Dendritic cell treated with granulocyte-macrophage colony-stimulating factor and Interleukin-4, amounts not matched to agents 40 ng/mL and 50 ng/mL, for 4 days (primary cell): Measurements from ENCODE around the gene ZBTB4.
A peak's percentile ranks its signal among the peaks of the same experiment; 100 is the strongest.
"Not testable (repeated sequence)": the region's sequence is repeated elsewhere in the genome, so short reads cannot be mapped to it uniquely, and the experiment has no call there.

ENCODE experiments used
- H3K27ac Mint-ChIP-seq: one replicate; pipeline ENCODE4 v1.8.0; 2022; ENCODE audit warnings: mild to moderate bottlenecking, mixed read lengths
- H3K27me3 Mint-ChIP-seq: one replicate; pipeline ENCODE4 v1.8.0; 2022; ENCODE audit warnings: mild to moderate bottlenecking, mixed read lengths
- H3K36me3 Mint-ChIP-seq: one replicate; pipeline ENCODE4 v1.8.0; 2022; ENCODE audit warnings: low read depth, mixed read lengths
- H3K4me1 Mint-ChIP-seq: one replicate; pipeline ENCODE4 v1.8.0; 2022; ENCODE audit warnings: low read depth, mixed read lengths
- H3K4me3 Mint-ChIP-seq: one replicate; pipeline ENCODE4 v1.8.0; 2022; ENCODE audit warnings: mild to moderate bottlenecking, moderate library complexity, mixed read lengths
- H3K9me3 Mint-ChIP-seq: one replicate; pipeline ENCODE4 v1.8.0; 2022; ENCODE audit warnings: mixed read lengths
- intact Hi-C: fragments of 100-400 bp; cut with micrococcal nuclease; formaldehyde crosslinking; loops from one replicate; pipeline ENCODE4 v1.15.0; 2022

ZBTB4 gene

GRCh38 chr17:7484067-7484918 lies 4.9 kb upstream of the ZBTB4 start, which contains the start of gene POLR2A:
Gene POLR2A (plus strand): TSS chr17:7484366.
- H3K4me1 Mint-ChIP-seq: peaks cover 76% of the 10 kb centered on the region
- no peaks in the 10 kb centered on the region for H3K27me3 Mint-ChIP-seq
- peaks cover 55% of the 10 kb centered on the region for H3K36me3 Mint-ChIP-seq
- H3K27ac Mint-ChIP-seq: peak within 1 kb of the TSS; percentile 100
- H3K9me3 Mint-ChIP-seq: no peaks in the 10 kb centered on the region
- intact Hi-C loops: loop anchor here (1.0 to 10.0 kb wide), 2 partner anchors 49 to 129 kb away; partner anchors contain the start of genes KCTD11, TMEM102 and TMEM95
- peak within 1 kb of the TSS; percentile 97 for H3K4me3 Mint-ChIP-seq

DNA sequence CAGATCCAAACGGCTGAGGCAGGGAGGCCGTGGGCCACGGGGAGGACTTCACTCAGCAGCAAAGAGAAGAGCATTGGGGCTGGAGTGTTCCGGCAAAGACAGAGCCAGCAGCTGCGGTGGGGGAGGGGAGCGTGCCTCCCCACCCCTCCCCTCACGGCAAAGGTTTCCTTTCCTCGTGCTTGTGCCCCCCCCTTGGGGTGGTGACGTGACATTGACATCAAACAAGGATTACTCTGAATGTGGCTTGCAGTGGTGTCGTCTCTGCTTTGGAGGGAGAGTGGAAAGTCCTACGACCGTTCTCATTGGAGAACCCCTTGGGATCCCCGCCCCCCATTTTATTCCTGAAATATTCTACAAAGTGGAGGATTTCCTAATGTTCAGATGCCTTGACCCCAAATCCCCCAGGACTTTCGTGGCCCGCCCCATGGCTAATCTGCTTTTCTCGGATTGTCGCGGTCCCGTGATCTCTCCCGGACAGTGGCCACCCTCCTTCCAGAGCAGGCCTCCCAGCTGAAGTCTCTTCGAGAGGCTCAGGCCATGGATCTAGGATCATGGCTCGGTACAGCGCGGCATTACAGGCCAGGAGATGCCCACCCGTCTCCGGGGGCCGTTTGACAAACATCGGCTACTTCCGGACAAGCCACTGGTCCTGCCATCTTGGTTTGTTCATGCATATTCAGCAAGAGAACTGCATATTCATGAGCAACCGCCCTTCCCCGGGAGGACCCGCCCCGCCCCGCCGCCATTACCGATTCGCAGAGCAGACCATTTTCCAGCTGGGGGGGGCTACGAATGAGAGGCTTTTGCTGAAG lies 4.0 kb upstream of the ZBTB4 start:
- Mint-ChIP-seq H3K36me3 (peaks cover 48% of the 10 kb centered on the region), H3K27ac (peak overlapping the region; percentile 100), H3K9me3 (no peaks in the 10 kb centered on the region), H3K27me3 (no peaks in the 10 kb centered on the region), H3K4me1 (peaks cover 72% of the 10 kb centered on the region), H3K4me3 (peak overlapping the region; percentile 97)
- intact Hi-C loops: loop anchor here (1.0 to 10.0 kb wide), 2 partner anchors 48 to 129 kb away; partner anchors contain the start of genes KCTD11, TMEM102 and TMEM95

DNA sequence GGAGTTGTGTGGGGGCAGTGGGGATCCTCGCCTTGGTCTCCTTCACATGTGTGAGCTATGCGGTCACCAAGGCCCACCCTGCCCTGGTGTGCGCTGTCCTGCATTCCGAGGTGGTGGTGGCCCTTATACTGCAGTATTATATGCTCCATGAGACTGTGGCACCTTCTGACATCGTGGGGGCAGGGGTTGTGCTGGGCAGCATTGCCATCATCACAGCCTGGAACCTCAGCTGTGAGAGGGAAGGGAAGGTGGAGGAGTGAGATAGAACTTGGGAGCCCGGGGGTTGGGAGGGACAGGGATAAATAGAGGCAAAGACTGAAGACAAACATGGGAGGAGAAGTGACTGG lies 3.3 kb upstream of the ZBTB4 start:
- peak overlapping the region; percentile 97 for H3K4me3 Mint-ChIP-seq
- H3K36me3 Mint-ChIP-seq: peaks cover 42% of the 10 kb centered on the region
- not testable (repeated sequence) for H3K9me3 Mint-ChIP-seq, H3K27me3 Mint-ChIP-seq
- peaks cover 75% of the 10 kb centered on the region for H3K4me1 Mint-ChIP-seq
- intact Hi-C loops: loop anchor here (10.0 kb wide), 1 partner anchor 128 kb away; the partner anchor contains the start of genes KCTD11 and TMEM95
- peak overlapping the region; percentile 100 for H3K27ac Mint-ChIP-seq

DNA sequence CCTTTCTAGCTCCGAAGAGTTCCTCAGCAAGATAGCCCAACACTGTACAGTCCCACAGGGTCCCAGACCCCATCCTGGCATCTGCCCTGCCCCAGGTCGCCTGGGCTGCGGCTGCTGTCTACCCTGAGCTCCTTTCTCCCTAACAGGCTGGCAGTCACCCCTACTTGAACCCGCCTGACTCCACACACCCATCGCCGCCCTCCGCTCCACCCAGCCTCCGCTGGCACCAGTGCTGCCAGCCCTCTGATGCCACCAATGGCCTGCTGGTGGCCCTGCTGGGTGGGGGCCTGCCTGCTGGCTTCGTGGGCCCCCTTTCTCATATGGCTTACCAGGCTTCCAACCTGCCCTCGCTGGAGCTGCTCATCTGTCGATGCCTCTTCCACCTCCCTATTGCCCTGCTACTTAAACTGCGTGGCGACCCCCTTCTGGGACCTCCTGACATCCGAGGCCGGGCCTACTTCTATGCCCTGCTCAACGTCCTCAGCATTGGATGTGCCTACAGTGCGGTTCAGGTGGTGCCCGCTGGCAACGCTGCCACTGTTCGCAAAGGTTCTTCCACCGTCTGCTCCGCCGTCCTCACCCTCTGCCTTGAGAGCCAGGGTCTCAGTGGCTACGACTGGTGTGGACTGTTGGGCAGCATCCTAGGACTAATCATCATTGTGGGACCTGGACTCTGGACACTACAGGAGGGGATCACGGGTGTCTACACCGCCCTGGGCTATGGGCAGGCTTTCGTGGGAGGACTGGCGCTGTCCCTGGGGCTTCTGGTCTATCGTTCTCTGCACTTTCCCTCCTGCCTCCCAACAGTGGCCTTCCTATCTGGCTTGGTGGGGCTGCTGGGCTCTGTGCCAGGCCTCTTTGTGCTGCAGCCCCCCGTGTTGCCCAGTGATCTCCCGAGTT lies 2.7 kb upstream of the ZBTB4 start:
- not testable (repeated sequence) for H3K4me3 Mint-ChIP-seq, H3K27me3 Mint-ChIP-seq, H3K9me3 Mint-ChIP-seq
- H3K4me1 Mint-ChIP-seq: peaks cover 75% of the 10 kb centered on the region
- H3K27ac Mint-ChIP-seq: peak overlapping the region; percentile 100
- intact Hi-C loops: loop anchor here (10.0 kb wide), 1 partner anchor 127 kb away; the partner anchor contains the start of genes KCTD11 and TMEM95
- H3K36me3 Mint-ChIP-seq: peaks cover 36% of the 10 kb centered on the region

- not testable (repeated sequence) for H3K27me3 Mint-ChIP-seq, H3K9me3 Mint-ChIP-seq
- peaks cover 75% of the 10 kb centered on the region for H3K4me1 Mint-ChIP-seq
- intact Hi-C loops: loop anchor here (10.0 kb wide), 1 partner anchor 126 kb away; the partner anchor contains the start of genes KCTD11 and TMEM95
- peaks cover 28% of the 10 kb centered on the region for H3K36me3 Mint-ChIP-seq
- H3K4me3 Mint-ChIP-seq: peak within 1 kb of the TSS; percentile 81
- peak within 1 kb of the TSS; percentile 81 for H3K27ac Mint-ChIP-seq
Observed at GRCh38 chr17:7481275-7481674, 1.8 kb upstream of the ZBTB4 start, which contains the start of gene SLC35G6. Gene SLC35G6 (plus strand): TSS chr17:7481446. CDS start chr17:7481517, 71 bp downstream.

DNA sequence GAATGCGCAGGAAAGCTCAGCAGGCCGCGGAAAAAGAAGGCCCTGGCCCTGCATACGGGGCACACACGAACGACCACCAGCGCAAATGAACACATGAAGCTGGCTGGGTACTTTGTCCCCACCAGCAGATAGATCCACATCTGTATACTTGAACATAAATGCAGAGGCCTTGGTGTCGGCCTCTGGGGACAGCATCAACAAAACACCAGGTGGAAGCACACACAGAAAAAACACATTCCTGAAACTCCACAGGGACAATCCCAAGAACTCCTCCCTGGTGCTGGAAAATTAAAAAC lies 606 bp upstream of the ZBTB4 start:
- Mint-ChIP-seq H3K27ac (peak overlapping the region; percentile 81), H3K9me3 (no peaks in the 10 kb centered on the region), H3K27me3 (no peaks in the 10 kb centered on the region), H3K4me3 (peak overlapping the region; percentile 81), H3K36me3 (peaks cover 19% of the 10 kb centered on the region), H3K4me1 (peaks cover 78% of the 10 kb centered on the region)
- intact Hi-C loops: loop anchor here (10.0 kb wide), 1 partner anchor 125 kb away; the partner anchor contains the start of genes KCTD11 and TMEM95

- peaks cover 73% of the 10 kb centered on the region for H3K4me1 Mint-ChIP-seq
- H3K27ac Mint-ChIP-seq: peak overlapping the region; percentile 81
- no peaks in the 10 kb centered on the region for H3K9me3 Mint-ChIP-seq
- intact Hi-C loops: no loop called here
- peak overlapping the region; percentile 75 for H3K4me3 Mint-ChIP-seq
- no peaks in the 10 kb centered on the region for H3K27me3 Mint-ChIP-seq
- peaks cover 17% of the 10 kb centered on the region for H3K36me3 Mint-ChIP-seq
Observed at GRCh38 chr17:7478276-7479212, 887 bp downstream of the ZBTB4 start.

DNA sequence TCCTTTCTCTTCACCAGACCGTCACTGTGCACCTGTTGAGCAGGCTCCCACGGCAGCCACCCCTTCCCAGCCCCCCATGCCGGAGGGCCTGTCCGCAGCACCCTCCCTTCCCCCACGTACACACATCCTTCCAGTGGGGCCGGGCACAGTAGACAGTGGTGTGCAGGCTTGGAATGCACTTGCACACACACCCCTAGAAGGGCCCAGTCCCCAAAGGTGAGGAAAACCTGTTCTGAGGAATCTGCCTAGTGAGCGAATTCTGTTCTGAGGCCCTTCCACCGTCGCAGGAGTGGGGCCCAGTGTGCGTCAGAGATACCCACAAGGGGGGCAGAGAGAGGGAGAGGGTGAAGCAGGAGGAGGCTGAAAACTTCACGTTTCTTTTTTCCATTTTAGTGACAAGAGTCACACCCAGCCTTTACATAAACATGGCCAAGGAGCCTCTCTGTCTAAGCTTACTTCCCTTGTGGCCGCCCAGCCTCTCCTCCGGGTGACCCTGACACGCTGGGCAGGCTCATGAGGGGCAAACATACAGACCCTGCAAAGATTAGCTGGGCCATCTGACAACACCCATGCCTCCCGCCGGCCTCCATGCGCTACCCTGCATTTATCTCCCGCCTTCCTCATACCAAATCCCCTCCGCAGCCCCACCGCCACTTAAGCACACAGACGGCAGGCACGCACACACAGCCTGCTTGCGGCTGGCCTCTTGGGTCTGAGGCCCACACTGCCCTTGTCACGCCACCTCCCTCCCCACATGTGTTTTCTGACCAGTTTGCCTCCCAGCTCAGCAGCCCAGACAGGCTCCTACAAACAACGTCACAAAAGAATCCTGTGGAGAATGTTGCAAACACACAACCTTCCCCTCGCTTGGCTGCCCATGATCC lies 1.8 kb downstream of the ZBTB4 start:
- intact Hi-C loops: no loop called here
- H3K4me3 Mint-ChIP-seq: peak overlapping the region; percentile 75
- H3K4me1 Mint-ChIP-seq: peaks cover 67% of the 10 kb centered on the region
- H3K9me3 Mint-ChIP-seq: no peaks in the 10 kb centered on the region
- H3K27me3 Mint-ChIP-seq: no peaks in the 10 kb centered on the region
- peak overlapping the region; percentile 81 for H3K27ac Mint-ChIP-seq
- peaks cover 9% of the 10 kb centered on the region for H3K36me3 Mint-ChIP-seq

DNA sequence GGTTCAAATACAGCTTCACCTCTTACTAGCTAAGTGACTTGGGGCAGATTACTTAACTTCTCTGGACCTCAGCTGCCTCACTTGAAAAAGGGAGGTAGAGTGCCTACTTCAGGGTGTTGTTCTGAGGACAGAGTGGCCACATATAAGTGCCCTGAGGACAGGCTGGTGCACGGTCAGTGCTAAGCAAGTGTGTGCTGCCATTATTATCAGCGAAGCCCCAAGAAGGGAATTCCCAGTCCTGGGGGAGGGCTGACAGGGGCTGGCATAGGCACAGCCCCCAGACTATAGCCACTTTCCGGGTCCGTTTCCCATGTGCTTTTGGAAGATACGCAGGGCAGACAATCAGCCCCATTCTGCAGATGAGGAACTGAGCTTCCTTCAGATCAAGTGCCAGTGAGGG lies 2.5 kb downstream of the ZBTB4 start:
- intact Hi-C loops: no loop called here
- H3K4me1 Mint-ChIP-seq: peaks cover 64% of the 10 kb centered on the region
- peaks cover 9% of the 10 kb centered on the region for H3K36me3 Mint-ChIP-seq
- no peaks in the 10 kb centered on the region for H3K9me3 Mint-ChIP-seq
- H3K4me3 Mint-ChIP-seq: peak overlapping the region; percentile 75
- H3K27ac Mint-ChIP-seq: peak overlapping the region; percentile 81
- no peaks in the 10 kb centered on the region for H3K27me3 Mint-ChIP-seq

GRCh38 chr17:7476494-7476893 lies 2.9 kb downstream of the ZBTB4 start:
- Mint-ChIP-seq H3K27ac (peak overlapping the region; percentile 81), H3K4me3 (peak overlapping the region; percentile 4), H3K4me1 (peaks cover 64% of the 10 kb centered on the region), H3K27me3 (no peaks in the 10 kb centered on the region), H3K36me3 (peaks cover 9% of the 10 kb centered on the region), H3K9me3 (no peaks in the 10 kb centered on the region)
- intact Hi-C loops: no loop called here

DNA sequence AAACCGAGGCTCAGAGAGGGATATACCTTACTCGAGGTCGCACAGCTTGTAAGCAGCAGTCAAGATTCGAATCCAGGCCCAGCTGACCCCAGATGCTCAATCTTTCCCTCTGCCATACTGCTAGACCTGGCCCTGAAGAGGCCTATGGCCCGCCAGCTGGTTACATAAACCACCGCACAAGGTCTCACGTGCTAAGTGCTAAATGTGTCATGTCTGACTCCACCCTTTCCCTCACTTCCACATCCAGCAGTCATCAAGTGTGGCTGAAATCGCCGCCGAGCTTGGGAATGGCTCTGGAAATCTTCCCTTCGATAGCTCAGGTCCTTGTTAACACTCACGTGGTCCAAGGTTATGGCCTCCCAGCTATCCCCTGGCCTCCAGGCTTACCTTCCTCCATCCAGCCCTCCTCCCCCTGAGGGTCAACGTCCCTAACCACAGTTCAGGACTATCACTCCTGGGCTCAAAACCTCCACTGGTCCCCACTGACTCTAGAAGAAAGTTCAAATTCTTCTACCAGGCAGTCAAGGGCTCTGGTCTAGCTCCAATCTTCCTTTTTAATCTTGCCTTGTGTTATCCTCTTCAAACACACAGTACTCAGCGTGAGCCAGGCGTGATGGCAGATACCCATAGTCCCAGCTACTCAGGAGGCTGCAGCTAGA lies 3.5 kb downstream of the ZBTB4 start:
- H3K27ac Mint-ChIP-seq: peak overlapping the region; percentile 81
- intact Hi-C loops: no loop called here
- H3K27me3 Mint-ChIP-seq: no peaks in the 10 kb centered on the region
- H3K36me3 Mint-ChIP-seq: peaks cover 9% of the 10 kb centered on the region
- H3K9me3 Mint-ChIP-seq: no peaks in the 10 kb centered on the region
- H3K4me1 Mint-ChIP-seq: peaks cover 60% of the 10 kb centered on the region
- peak overlapping the region; percentile 0 for H3K4me3 Mint-ChIP-seq
